OCI-LY1 (cell line): Measurements from ENCODE around the gene PRKG1.

Experiments used
- H2AFZ ChIP-seq: fragments of 200-600 bp; sonication (generic), shearing (Covaris generic); 2 replicates; pipeline ENCODE4 v1.6.0; 2014; ENCODE audit warnings: antibody characterized with exemption, mild to moderate bottlenecking, low read length
- H3F3A ChIP-seq: fragments of 200-600 bp; sonication (generic), shearing (Covaris generic); 2 replicates; pipeline ENCODE4 v1.6.0; 2014; ENCODE audit warnings: mild to moderate bottlenecking, antibody characterized with exemption, low read length, moderate library complexity; ENCODE audit not compliant: insufficient read depth
- H3K27ac ChIP-seq: fragments of 200-600 bp; sonication (generic); 2 replicates; pipeline ENCODE4 v1.5.1; 2014; ENCODE audit warnings: low read length, mixed run types, mild to moderate bottlenecking, low read depth; ENCODE audit not compliant: poor library complexity, severe bottlenecking
- H3K27me3 ChIP-seq: fragments of 200-600 bp; sonication (generic); 2 replicates; pipeline ENCODE4 v1.6.0; 2014; ENCODE audit warnings: antibody characterized with exemption, mild to moderate bottlenecking, low read length, moderate library complexity; ENCODE audit not compliant: insufficient read depth
- H3K36me3 ChIP-seq: fragments of 200-600 bp; sonication (generic); 2 replicates; pipeline ENCODE4 v1.6.1; 2014; ENCODE audit warnings: mild to moderate bottlenecking, antibody characterized with exemption, low read length, moderate library complexity, mixed read lengths; ENCODE audit not compliant: insufficient read depth
- H3K4me1 ChIP-seq: fragments of 200-600 bp; sonication (generic); 2 replicates; pipeline ENCODE4 v1.5.1; 2014; ENCODE audit warnings: mild to moderate bottlenecking, low read length, moderate library complexity; ENCODE audit not compliant: insufficient read depth, severe bottlenecking
- H3K4me2 ChIP-seq: fragments of 200-600 bp; sonication (generic), shearing (Covaris generic); 2 replicates; pipeline ENCODE4 v1.6.1; 2014; ENCODE audit warnings: low read length
- H3K4me3 ChIP-seq: fragments of 200-600 bp; sonication (generic); 2 replicates; pipeline ENCODE4 v1.5.1; 2014; ENCODE audit warnings: low read length, low read depth, mild to moderate bottlenecking, mixed read lengths; ENCODE audit not compliant: poor library complexity, severe bottlenecking
- H3K79me2 ChIP-seq: fragments of 200-600 bp; shearing (Covaris generic); 2 replicates; pipeline ENCODE4 v1.6.1; 2016; ENCODE audit warnings: mixed run types, low read length, mixed read lengths; ENCODE audit not compliant: insufficient read depth
- H3K9ac ChIP-seq: fragments of 200-600 bp; sonication (generic), shearing (Covaris generic); 2 replicates; pipeline ENCODE4 v1.6.1; 2014; ENCODE audit warnings: mild to moderate bottlenecking, low read length, mixed read lengths
- H3K9me2 ChIP-seq: fragments of 200-600 bp; sonication (generic), shearing (Covaris generic); 2 replicates; pipeline ENCODE4 v1.6.1; 2014; ENCODE audit warnings: low read depth, mild to moderate bottlenecking, low read length, mixed read lengths
- H3K9me3 ChIP-seq: fragments of 200-600 bp; shearing (Covaris generic); 2 replicates; pipeline ENCODE4 v1.6.1; 2014; ENCODE audit warnings: low read length, mixed read lengths
- H4K20me1 ChIP-seq: fragments of 200-600 bp; sonication (generic), shearing (Covaris generic); 2 replicates; pipeline ENCODE4 v1.6.0; 2016; ENCODE audit warnings: mild to moderate bottlenecking, low read length; ENCODE audit not compliant: insufficient read depth
- CTCF ChIP-seq: fragments of 200-600 bp; sonication (generic), shearing (Covaris generic); IDR thresholded peaks from 2 replicates; pipeline ENCODE4 v1.5.1; 2017; ENCODE audit warnings: mild to moderate bottlenecking, antibody characterized with exemption, low read length, moderate library complexity, mixed read lengths
- EZH2 ChIP-seq: fragments of 200-600 bp; sonication (generic), shearing (Covaris generic); IDR thresholded peaks from 2 replicates; pipeline ENCODE4 v1.8.0; 2017; ENCODE audit warnings: borderline replicate concordance, mixed run types, mild to moderate bottlenecking, antibody characterized with exemption, low read length, moderate library complexity, mixed read lengths

PRKG1 gene

GRCh38 chr10:51255381-51255780 is 181.1 kb downstream of the PRKG1 start:
- Histone ChIP-seq H3K36me3 (no peaks in the 10 kb centered on the region), H3F3A (no peaks in the 10 kb centered on the region), H3K4me2 (no peak overlapping the region), H3K9me2 (no peaks in the 10 kb centered on the region), H3K4me3 (no peak overlapping the region), H3K27me3 (no peaks in the 10 kb centered on the region), H3K9ac (no peak overlapping the region), H3K27ac (no peak overlapping the region), H3K79me2 (no peaks in the 10 kb centered on the region), H2AFZ (no peak overlapping the region), H4K20me1 (no peaks in the 10 kb centered on the region), H3K9me3 (no peaks in the 10 kb centered on the region), H3K4me1 (no peaks in the 10 kb centered on the region)
- TF ChIP-seq EZH2 (no peak), CTCF (no peak)

GRCh38 chr10:51257511-51258248 is 183.4 kb downstream of the PRKG1 start:
- H3F3A ChIP-seq: no peaks in the 10 kb centered on the region
- TF ChIP-seq CTCF: no peak
- no peak for TF ChIP-seq EZH2
- no peak overlapping the region for H2AFZ ChIP-seq
- H3K4me3 ChIP-seq: no peak overlapping the region
- H4K20me1 ChIP-seq: no peaks in the 10 kb centered on the region
- H3K79me2 ChIP-seq: no peaks in the 10 kb centered on the region
- H3K27ac ChIP-seq: no peak overlapping the region
- H3K27me3 ChIP-seq: no peaks in the 10 kb centered on the region
- H3K9ac ChIP-seq: no peak overlapping the region
- H3K36me3 ChIP-seq: no peaks in the 10 kb centered on the region
- no peaks in the 10 kb centered on the region for H3K9me2 ChIP-seq
- no peak overlapping the region for H3K4me2 ChIP-seq
- no peaks in the 10 kb centered on the region for H3K9me3 ChIP-seq
- H3K4me1 ChIP-seq: no peaks in the 10 kb centered on the region

GRCh38 chr10:51260376-51260775 is 186.1 kb downstream of the PRKG1 start:
- H3K9me3 ChIP-seq: no peaks in the 10 kb centered on the region
- no peak overlapping the region for H3K27ac ChIP-seq
- H3K4me2 ChIP-seq: no peak overlapping the region
- H2AFZ ChIP-seq: no peak overlapping the region
- no peak overlapping the region for H3K9ac ChIP-seq
- no peaks in the 10 kb centered on the region for H3K36me3 ChIP-seq
- no peaks in the 10 kb centered on the region for H3K27me3 ChIP-seq
- H3K9me2 ChIP-seq: no peaks in the 10 kb centered on the region
- no peaks in the 10 kb centered on the region for H3K4me1 ChIP-seq
- H3K79me2 ChIP-seq: no peaks in the 10 kb centered on the region
- TF ChIP-seq EZH2 (no peak), CTCF (no peak)
- no peaks in the 10 kb centered on the region for H4K20me1 ChIP-seq
- H3K4me3 ChIP-seq: no peak overlapping the region
- no peaks in the 10 kb centered on the region for H3F3A ChIP-seq
